Measurements from ENCODE around the gene FUNDC2. TPM values are rescaled to one million over a fixed set of nuclear protein-coding genes. Genes with fewer than 3 reads are reported as not detected.

FUNDC2 gene
- total RNA-seq, 1 donor = 47.4 TPM

GRCh38 chrX:155026420-155026726, 271 bp upstream of the FUNDC2 start:
- TF ChIP-seq CTCF (IDR thresholded peaks at IDR 0.05; ENCODE audit: extremely low read depth, low read depth, low read length) = no peak
- no peak for DNase-seq (ENCODE audit: insufficient read length, low spot score, missing footprints)
- no peaks in the 10 kb centered on the region for H3K9me3 ChIP-seq (ENCODE audit: low read depth, low read length)
- no peaks in the 10 kb centered on the region for H3K36me3 ChIP-seq (ENCODE audit: insufficient read depth, low read length)
- H3K4me2 ChIP-seq (ENCODE audit: insufficient read depth, low read length) = peak overlapping the region; percentile 43
- no peaks in the 10 kb centered on the region for H4K20me1 ChIP-seq (ENCODE audit: insufficient read depth, low read length)
- peak overlapping the region; percentile 58 for H3K27ac ChIP-seq (ENCODE audit: low read depth, low read length)
- peak overlapping the region; percentile 76 for H3K4me3 ChIP-seq (ENCODE audit: insufficient read depth, low read length)
- H3K27me3 ChIP-seq (ENCODE audit: insufficient read depth, low read length) = no peaks in the 10 kb centered on the region
- peaks cover 8% of the 10 kb centered on the region for H3K4me1 ChIP-seq (ENCODE audit: insufficient read depth, low read length)
- peaks cover 15% of the 10 kb centered on the region for H3K79me2 ChIP-seq (ENCODE audit: insufficient read depth, low read length)
- H2AFZ ChIP-seq (ENCODE audit: low read length) = no peak overlapping the region

- Histone ChIP-seq H3K9me3 (ENCODE audit: low read depth, low read length) (no peaks in the 10 kb centered on the region), H2AFZ (ENCODE audit: low read length) (peak overlapping the region; percentile 14), H3K27ac (ENCODE audit: low read depth, low read length) (peak overlapping the region; percentile 94), H3K4me1 (ENCODE audit: insufficient read depth, low read length) (peaks cover 8% of the 10 kb centered on the region), H3K79me2 (ENCODE audit: insufficient read depth, low read length) (peaks cover 19% of the 10 kb centered on the region), H3K4me2 (ENCODE audit: insufficient read depth, low read length) (peak overlapping the region; percentile 85), H3K4me3 (ENCODE audit: insufficient read depth, low read length) (peak overlapping the region; percentile 76), H4K20me1 (ENCODE audit: insufficient read depth, low read length) (no peaks in the 10 kb centered on the region), H3K36me3 (ENCODE audit: insufficient read depth, low read length) (no peaks in the 10 kb centered on the region), H3K27me3 (ENCODE audit: insufficient read depth, low read length) (no peaks in the 10 kb centered on the region)
- no peak for DNase-seq (ENCODE audit: insufficient read length, low spot score, missing footprints)
- no peak for TF ChIP-seq CTCF (IDR thresholded peaks at IDR 0.05; ENCODE audit: extremely low read depth, low read depth, low read length)
Measured at GRCh38 chrX:155027509-155028066, 944 bp downstream of the FUNDC2 start.

- Histone ChIP-seq H3K27ac (ENCODE audit: low read depth, low read length) (peak overlapping the region; percentile 94), H3K4me1 (ENCODE audit: insufficient read depth, low read length) (peaks cover 8% of the 10 kb centered on the region), H2AFZ (ENCODE audit: low read length) (no peak overlapping the region), H3K4me3 (ENCODE audit: insufficient read depth, low read length) (peak overlapping the region; percentile 21), H3K9me3 (ENCODE audit: low read depth, low read length) (no peaks in the 10 kb centered on the region), H4K20me1 (ENCODE audit: insufficient read depth, low read length) (no peaks in the 10 kb centered on the region), H3K79me2 (ENCODE audit: insufficient read depth, low read length) (peaks cover 19% of the 10 kb centered on the region), H3K36me3 (ENCODE audit: insufficient read depth, low read length) (no peaks in the 10 kb centered on the region), H3K27me3 (ENCODE audit: insufficient read depth, low read length) (no peaks in the 10 kb centered on the region), H3K4me2 (ENCODE audit: insufficient read depth, low read length) (peak overlapping the region; percentile 85)
- no peak for DNase-seq (ENCODE audit: insufficient read length, low spot score, missing footprints)
- TF ChIP-seq CTCF (IDR thresholded peaks at IDR 0.05; ENCODE audit: extremely low read depth, low read depth, low read length) = no peak
Measured at GRCh38 chrX:155028129-155028528, 1.5 kb downstream of the FUNDC2 start.

- peak; percentile 69 for DNase-seq (ENCODE audit: insufficient read length, low spot score, missing footprints)
- H3K27ac ChIP-seq (ENCODE audit: low read depth, low read length) = peak overlapping the region; percentile 94
Measured at GRCh38 chrX:155028877-155029291, 2.2 kb downstream of the FUNDC2 start.

More at GRCh38 chrX:155028877-155029291, 2.2 kb downstream of the FUNDC2 start:
- Histone ChIP-seq H3K4me3 (ENCODE audit: insufficient read depth, low read length) (no peak overlapping the region), H3K4me2 (ENCODE audit: insufficient read depth, low read length) (peak overlapping the region; percentile 2), H3K4me1 (ENCODE audit: insufficient read depth, low read length) (peaks cover 8% of the 10 kb centered on the region), H2AFZ (ENCODE audit: low read length) (no peak overlapping the region), H3K9me3 (ENCODE audit: low read depth, low read length) (no peaks in the 10 kb centered on the region), H4K20me1 (ENCODE audit: insufficient read depth, low read length) (no peaks in the 10 kb centered on the region), H3K27me3 (ENCODE audit: insufficient read depth, low read length) (no peaks in the 10 kb centered on the region), H3K36me3 (ENCODE audit: insufficient read depth, low read length) (no peaks in the 10 kb centered on the region), H3K79me2 (ENCODE audit: insufficient read depth, low read length) (peaks cover 19% of the 10 kb centered on the region)
- no peak for TF ChIP-seq CTCF (IDR thresholded peaks at IDR 0.05; ENCODE audit: extremely low read depth, low read depth, low read length)
